Mesodermal cell (in vitro differentiated cells): ENCODE data around the gene ESR2.

Experiments used
- H3K27ac ChIP-seq: 2 replicates; pipeline ENCODE4 v1.7.0; 2013; ENCODE audit warnings: mild to moderate bottlenecking, low read depth, low read length, moderate library complexity; ENCODE audit not compliant: severe bottlenecking
- H3K36me3 ChIP-seq: 2 replicates; pipeline ENCODE4 v1.7.1; 2013; ENCODE audit warnings: mild to moderate bottlenecking, low read length, moderate library complexity; ENCODE audit not compliant: control insufficient read depth, insufficient read depth
- H3K4me1 ChIP-seq: one replicate; pipeline ENCODE4 v1.7.1; 2013; ENCODE audit warnings: mild to moderate bottlenecking, low read length; ENCODE audit not compliant: insufficient read depth, control insufficient read depth, poor library complexity, severe bottlenecking
- H3K4me3 ChIP-seq: 2 replicates; pipeline ENCODE4 v1.7.0; 2013; ENCODE audit warnings: low read length, control low read depth, mild to moderate bottlenecking; ENCODE audit not compliant: insufficient read depth, poor library complexity, severe bottlenecking; ENCODE audit errors: extremely low read depth
- H3K9me3 ChIP-seq: 2 replicates; pipeline ENCODE4 v1.7.1; 2013; ENCODE audit warnings: mild to moderate bottlenecking, low read length, moderate library complexity; ENCODE audit not compliant: control insufficient read depth
- WGBS, 2 experiments: methylation state at CpG; one replicate each; pipeline ENCODE4 v1.1.5; 2013; ENCODE audit warnings: missing lambda C conversion rate in 2 of 2; ENCODE audit not compliant: insufficient coverage in 2 of 2; 5-methylcytosine and 5-hydroxymethylcytosine counted together

Gene ESR2

GRCh38 chr14:64196814-64197411 lies 97.3 kb downstream of the ESR2 start:
- peak overlapping the region; percentile 64 for H3K27ac ChIP-seq
- H3K36me3 ChIP-seq = no peaks in the 10 kb centered on the region
- peaks cover 8% of the 10 kb centered on the region for H3K4me1 ChIP-seq
- H3K4me3 ChIP-seq = peak overlapping the region; percentile 38
- WGBS, 2 experiments = 9 to 12% methylated on average over 18 to 20 of the region's 20 CpGs
- H3K9me3 ChIP-seq = no peaks in the 10 kb centered on the region

GRCh38 chr14:64196056-64196455 lies 98.1 kb downstream of the ESR2 start:
- Histone ChIP-seq H3K4me1 (peaks cover 8% of the 10 kb centered on the region), H3K9me3 (no peaks in the 10 kb centered on the region), H3K4me3 (no peak overlapping the region), H3K36me3 (no peaks in the 10 kb centered on the region), H3K27ac (peak overlapping the region; percentile 64)
- 73 to 84% methylated on average over 4 of the region's 5 CpGs for WGBS, 2 experiments

GRCh38 chr14:64195199-64195598 lies 99.0 kb downstream of the ESR2 start:
- 83 to 84% methylated on average over 2 of the region's 2 CpGs for WGBS, 2 experiments
- H3K4me1 ChIP-seq = peaks cover 3% of the 10 kb centered on the region
- H3K9me3 ChIP-seq = no peaks in the 10 kb centered on the region
- no peak overlapping the region for H3K4me3 ChIP-seq
- H3K27ac ChIP-seq = no peak overlapping the region
- H3K36me3 ChIP-seq = no peaks in the 10 kb centered on the region

- H3K4me1 ChIP-seq = no peaks in the 10 kb centered on the region
- no peak overlapping the region for H3K27ac ChIP-seq
- no peaks in the 10 kb centered on the region for H3K9me3 ChIP-seq
- 62 to 92% methylated on average over 2 of the region's 3 CpGs for WGBS, 2 experiments
- H3K36me3 ChIP-seq = no peaks in the 10 kb centered on the region
- no peak overlapping the region for H3K4me3 ChIP-seq
These were observed 99.8 kb downstream of the ESR2 start for GRCh38 chr14:64194404-64194803.

GRCh38 chr14:64193821-64194220 lies 100.3 kb downstream of the ESR2 start:
- Histone ChIP-seq H3K9me3 (no peaks in the 10 kb centered on the region), H3K4me3 (no peak overlapping the region), H3K4me1 (no peaks in the 10 kb centered on the region), H3K27ac (no peak overlapping the region), H3K36me3 (no peaks in the 10 kb centered on the region)
- WGBS, 2 experiments = 72 to 80% methylated on average over 1 to 2 of the region's 2 CpGs

GRCh38 chr14:64191756-64192155 lies 102.4 kb downstream of the ESR2 start:
- 64 to 75% methylated on average over 1 to 2 of the region's 2 CpGs for whole genome bisulfite sequencing, 2 experiments
- H3K27ac ChIP-seq = no peak overlapping the region

GRCh38 chr14:64190974-64191502 lies 103.1 kb downstream of the ESR2 start:
- peaks cover 5% of the 10 kb centered on the region for H3K4me1 ChIP-seq
- no peak overlapping the region for H3K4me3 ChIP-seq
- H3K9me3 ChIP-seq = no peaks in the 10 kb centered on the region
- H3K27ac ChIP-seq = no peak overlapping the region
- peaks cover 5% of the 10 kb centered on the region for H3K36me3 ChIP-seq
- WGBS, 2 experiments = 83 to 96% methylated on average over 2 of the region's 3 CpGs

More at GRCh38 chr14:64191756-64192155, 102.4 kb downstream of the ESR2 start:
- Histone ChIP-seq H3K9me3 (no peaks in the 10 kb centered on the region), H3K36me3 (peaks cover 5% of the 10 kb centered on the region), H3K4me1 (peaks cover 2% of the 10 kb centered on the region), H3K4me3 (no peak overlapping the region)

GRCh38 chr14:64187331-64187730 lies 106.8 kb downstream of the ESR2 start:
- WGBS, 2 experiments = 54% methylated on average over 2 of the region's 3 CpGs; no CpG with 5 or more reads in 1 of the 2 experiments

GRCh38 chr14:64186231-64187129 lies 107.7 kb downstream of the ESR2 start:
- H3K4me1 ChIP-seq = peaks cover 5% of the 10 kb centered on the region
- H3K9me3 ChIP-seq = peaks cover 6% of the 10 kb centered on the region
- 31 to 32% methylated on average over 9 to 12 of the region's 12 CpGs for WGBS, 2 experiments
- H3K36me3 ChIP-seq = peaks cover 5% of the 10 kb centered on the region
- peak overlapping the region; percentile 14 for H3K4me3 ChIP-seq
- H3K27ac ChIP-seq = peak overlapping the region; percentile 29

More at GRCh38 chr14:64187331-64187730, 106.8 kb downstream of the ESR2 start:
- Histone ChIP-seq H3K9me3 (peaks cover 6% of the 10 kb centered on the region), H3K27ac (no peak overlapping the region), H3K4me1 (peaks cover 5% of the 10 kb centered on the region), H3K4me3 (no peak overlapping the region), H3K36me3 (peaks cover 5% of the 10 kb centered on the region)

- Histone ChIP-seq H3K36me3 (peaks cover 5% of the 10 kb centered on the region), H3K4me3 (no peak overlapping the region), H3K4me1 (peaks cover 5% of the 10 kb centered on the region), H3K27ac (no peak overlapping the region), H3K9me3 (peaks cover 6% of the 10 kb centered on the region)
- 100% methylated on average over 1 of the region's 1 CpG; no CpG with 5 or more reads in 1 of the 2 experiments for WGBS, 2 experiments
These were observed 109.0 kb downstream of the ESR2 start for GRCh38 chr14:64185184-64185583.
